GM19023 (cell line): ENCODE measurements around the gene CEP170B.
"Not testable (repeated sequence)": the region's sequence is repeated elsewhere in the genome, so short reads cannot be mapped to it uniquely, and the experiment has no call there.

Experiments used
- ATAC-seq: cut with Tn5 transposase; IDR thresholded peaks from one replicate; pipeline ENCODE4 v1.9.1; 2021; ENCODE audit warnings: mild to moderate bottlenecking, moderate library complexity; ENCODE audit not compliant: unreplicated experiment

The CEP170B gene

DNA sequence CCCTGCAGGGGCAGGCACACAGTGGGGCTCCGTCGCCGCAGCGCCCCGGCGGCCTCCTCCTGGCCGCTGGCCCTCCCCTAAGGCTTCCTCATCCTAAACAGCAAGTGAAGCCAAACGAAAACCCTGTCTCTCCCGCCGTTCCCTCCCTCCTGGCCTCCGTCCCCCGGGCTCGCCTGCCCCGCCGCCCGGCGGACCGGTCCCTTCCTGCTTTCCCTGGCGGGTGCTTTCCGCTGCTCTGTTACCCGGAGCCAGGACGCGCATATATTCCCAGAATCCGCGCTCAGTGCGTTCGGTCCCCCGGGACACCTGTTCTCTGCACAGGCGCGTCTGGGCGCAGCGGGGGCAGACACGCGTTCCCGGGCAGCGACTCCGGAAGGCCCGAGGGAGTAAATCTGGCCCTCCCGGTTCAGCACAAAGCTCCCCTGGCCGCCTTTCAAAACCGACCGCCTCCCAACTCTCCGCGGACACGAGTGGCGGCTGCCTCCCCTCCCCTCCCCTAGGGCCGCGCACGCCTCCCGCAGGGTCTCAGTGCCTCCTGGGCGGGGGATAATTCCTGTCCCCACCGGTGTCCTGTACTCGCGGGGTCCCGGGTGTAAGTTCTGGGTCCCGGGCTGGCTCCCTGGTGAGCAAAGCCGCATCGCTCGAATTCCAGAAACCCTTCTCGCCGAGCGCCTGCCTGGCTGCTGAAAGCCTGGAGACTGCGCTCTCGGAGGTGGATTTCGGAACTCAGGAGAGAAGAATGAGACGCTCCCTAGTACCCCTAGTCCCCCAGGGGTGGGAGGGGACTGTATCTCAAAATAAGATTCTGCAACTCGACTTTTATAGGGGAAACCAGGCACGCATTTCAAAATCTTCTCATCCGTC lies 21.4 kb upstream of the CEP170B start:
- ATAC-seq, result no peak

DNA sequence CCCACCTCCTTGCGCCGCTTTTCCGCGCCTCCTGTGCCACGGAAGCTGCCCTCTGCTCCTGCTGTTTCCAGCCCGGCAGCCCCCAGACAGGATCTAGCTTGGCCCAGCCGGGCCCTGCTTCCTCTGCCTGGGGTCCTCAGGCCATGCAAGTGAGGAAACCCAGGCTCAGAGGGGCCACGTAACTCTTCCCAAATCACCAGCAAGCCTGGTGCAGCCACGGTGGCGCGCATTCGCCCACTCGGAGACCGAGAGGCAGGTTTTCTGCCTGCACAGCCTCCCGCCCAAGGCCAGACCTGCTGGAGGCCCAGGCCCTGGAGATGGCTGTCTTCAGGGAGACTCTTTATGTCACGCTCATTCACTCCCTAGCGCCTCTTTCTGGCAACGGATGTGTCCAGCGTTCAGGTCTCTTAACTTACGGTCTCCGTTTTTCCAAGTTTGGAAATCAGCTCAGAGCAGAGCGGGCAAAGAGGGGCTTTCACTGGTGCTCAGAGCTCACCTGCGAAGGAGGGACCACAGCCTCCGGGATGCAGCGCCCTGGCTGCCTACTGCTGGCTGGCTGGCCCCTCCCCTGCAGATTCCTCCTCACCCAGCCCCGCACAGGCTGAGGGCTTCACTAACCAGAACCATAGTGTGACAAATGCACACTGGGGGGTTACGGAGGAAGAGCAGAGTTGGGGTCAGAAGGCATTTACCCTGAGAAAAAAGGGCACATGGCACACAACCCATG lies 20.6 kb upstream of the CEP170B start:
- ATAC-seq, result no peak

DNA sequence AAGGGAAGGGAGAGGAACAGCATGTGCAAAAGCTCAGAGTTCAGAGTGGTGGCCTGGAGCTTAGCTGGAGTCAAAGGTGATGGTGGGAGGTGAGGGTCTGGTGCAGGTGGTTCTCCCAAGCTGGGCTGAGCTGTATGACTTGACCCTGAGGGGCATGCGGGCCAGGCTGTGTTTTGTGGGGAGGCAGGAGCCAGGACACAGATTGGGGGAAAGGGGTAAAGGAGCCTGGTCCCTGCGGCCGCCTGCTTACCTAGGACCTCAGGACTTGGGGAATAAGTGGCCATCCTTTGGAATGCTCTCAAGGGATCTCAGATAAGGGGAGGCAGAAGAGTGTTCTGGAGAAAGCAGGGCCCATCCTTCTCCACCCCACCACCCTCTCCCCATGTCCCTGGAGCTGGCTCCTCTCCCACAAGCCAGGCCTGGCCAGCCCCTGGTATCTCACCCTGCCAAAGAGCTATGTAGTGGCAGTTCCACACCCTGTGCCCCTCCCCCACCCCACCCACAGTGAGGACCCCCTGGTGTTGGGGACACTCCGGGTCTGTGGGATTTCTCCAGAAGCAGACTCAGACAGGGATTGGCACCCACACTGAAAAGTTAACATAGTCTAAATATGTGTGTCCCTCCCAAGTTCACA lies 19.9 kb upstream of the CEP170B start:
- ATAC-seq, result no peak

DNA sequence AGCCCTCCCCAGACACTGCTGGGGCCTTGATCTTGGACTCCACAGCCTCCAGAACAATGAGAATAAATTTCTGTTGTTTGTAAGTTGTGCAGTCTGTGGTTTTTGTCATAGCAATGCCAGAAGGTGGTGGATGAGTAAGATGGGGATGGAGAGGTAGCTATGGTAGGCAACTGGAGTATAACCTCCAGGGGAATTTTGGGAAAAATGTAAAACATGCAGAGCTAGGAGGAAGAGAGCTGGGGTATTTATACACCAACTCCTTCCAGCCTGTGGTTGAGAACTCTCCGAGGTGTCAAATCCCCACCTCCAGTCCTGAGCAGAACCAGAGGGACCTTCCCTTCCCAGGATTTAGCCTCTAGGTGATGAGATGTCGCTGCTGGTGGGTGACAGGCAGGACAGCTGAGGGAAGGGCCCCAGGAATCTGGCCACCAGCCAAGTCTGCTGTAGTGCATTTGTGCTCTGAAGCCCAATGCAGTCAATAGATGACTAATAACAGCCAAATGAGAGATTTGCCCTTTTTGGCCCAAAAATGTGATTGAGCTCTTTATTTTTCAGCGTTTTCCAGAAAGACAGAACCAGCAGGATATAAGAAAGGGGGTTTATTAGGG lies 19.1 kb upstream of the CEP170B start:
- no peak for ATAC-seq

DNA sequence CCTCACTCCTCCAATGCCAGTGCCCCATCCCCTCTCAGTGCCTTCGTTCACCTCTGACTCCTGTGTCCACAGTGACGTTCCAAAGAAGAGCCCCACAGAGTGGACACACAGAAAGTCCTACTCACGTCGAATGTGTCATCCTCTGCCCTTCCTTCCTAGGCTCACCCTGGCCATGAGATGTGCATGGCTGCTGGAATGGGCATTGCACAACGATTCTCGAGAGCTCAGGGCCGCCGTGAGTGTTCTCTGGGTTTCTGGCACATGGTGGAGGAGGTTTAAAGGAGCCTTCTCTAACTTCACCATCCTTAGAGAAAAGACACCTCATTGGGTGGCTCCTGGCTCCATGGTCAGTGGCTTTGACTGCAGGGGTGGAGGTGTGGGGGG lies 12.8 kb upstream of the CEP170B start:
- ATAC-seq, result no peak

DNA sequence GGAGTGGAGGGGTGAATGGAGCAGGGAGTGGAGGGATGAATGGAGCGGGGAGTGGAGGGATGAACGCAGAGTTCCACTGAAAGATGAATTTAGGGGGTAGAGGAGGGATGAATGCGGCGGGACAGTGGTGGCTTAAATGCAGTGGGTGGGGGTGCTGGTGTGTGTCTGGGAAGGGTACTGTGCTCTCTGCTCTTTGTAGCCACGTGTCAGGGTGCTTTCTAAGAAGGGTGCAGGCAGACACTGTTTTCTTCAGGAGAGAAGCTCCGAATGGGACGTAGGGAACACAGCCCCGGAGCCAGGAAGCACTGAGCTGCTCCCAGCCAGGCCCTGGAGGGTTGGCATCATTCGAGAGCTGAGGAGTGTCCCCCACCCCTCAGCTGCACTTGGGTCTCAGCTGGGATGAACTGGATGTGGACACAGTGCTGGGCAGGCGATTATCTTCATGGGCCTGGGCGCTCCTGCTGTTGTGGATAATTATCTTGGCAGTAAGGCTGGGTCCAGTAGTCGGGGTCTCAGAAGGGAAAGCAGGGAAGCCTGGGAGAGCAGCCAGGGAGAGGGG lies 9.5 kb upstream of the CEP170B start:
- no peak for ATAC-seq

DNA sequence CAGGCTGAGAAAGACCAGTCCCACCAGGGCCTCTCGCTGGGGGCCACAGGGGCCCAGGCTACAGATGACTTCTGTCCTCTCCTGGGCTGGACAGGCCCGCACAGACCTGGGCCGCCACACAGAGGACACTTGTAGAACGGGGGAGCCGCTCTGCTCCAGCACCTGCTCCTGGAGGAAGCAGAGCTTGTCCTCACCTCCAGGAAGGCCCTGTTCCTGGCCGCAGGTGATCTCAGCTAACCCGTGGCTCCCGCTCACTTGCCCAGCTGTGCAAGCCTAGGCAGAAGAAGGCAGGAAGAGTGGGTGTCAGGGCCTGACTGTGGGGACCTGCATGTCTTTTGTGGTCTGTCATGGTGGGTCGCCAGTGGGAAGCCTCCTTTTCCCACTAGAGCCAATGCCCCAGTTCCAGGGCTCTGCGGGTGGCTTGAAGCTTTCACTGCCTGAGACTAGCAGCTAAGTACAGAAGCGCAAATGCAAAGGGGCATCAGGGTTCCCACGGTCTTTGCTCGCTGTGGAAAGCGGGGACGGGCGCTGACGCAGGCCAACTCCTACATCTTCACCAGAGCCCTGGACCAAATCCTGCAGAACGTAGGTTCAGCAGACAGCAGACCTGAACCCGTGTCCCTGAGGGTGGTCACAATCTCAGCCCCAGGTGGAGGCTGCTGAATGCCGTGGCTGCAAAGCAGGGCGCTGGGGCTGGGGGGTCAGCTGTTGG lies 8.8 kb upstream of the CEP170B start:
- ATAC-seq, result no peak

DNA sequence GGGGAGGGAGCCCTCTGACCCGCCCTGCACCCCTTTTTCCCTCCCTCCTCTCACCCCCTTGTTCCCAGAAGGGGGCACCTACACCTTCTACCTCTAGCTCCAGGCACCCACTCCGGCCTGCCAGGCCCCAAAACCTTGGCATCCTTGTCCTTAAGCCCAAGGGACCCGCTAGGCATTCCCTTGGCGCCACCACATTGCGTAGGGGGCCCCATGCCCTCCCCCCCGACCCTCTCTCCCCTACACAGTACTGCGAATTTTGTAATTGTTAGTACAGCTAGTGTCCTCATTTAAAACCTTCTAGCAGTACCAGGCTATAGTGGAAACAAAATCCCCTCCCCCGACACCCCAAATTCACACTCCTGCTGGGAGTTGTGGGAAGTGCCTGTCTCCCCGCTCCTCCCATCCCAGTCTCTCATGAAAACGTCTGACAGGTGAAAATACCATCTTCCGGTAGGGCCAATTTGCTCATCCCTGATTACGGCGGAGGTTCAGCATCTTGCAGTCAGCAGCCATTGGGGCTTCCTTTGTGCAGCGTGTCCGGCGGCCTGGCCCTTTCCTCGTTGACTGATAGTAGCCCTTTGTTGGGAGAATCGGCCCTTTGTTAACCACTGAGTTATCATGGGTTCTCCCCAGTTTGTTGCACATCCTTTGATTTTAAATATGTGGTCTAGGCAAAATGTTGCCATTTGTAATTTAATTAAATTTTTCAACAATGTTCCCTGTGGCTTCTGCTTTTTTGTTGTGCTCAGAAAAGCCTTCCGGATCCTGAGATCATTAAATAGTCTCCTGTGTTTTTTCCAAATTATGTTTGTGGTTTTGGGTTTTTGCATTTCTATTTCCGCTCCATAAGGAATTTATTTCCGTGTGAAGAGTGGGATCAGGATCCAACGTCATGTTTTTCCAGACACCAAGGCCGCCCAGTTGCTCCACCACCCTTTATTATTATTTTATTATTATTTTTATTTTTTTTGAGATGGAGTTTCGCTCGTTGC lies 7.9 kb upstream of the CEP170B start:
- no peak for ATAC-seq

DNA sequence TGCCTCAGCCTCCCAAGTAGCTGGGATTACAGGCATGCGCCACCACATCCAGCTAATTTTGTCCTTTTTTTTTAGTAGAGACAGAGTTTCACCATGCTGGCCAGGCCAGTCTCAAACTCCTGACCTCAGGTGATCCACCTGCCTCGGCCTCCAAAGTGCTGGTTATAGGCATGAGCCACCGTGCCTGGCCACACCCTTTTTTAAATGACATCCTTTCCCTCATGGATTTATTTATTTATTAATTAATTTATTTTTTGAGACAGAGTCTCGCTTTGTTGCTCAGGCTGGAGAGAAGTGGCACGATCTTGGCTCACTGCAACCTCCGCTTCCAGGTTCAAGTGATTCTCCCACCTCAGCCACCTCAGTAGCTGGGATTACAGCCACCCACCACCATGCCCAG lies 7.1 kb upstream of the CEP170B start:
- ATAC-seq, result not testable (repeated sequence)

DNA sequence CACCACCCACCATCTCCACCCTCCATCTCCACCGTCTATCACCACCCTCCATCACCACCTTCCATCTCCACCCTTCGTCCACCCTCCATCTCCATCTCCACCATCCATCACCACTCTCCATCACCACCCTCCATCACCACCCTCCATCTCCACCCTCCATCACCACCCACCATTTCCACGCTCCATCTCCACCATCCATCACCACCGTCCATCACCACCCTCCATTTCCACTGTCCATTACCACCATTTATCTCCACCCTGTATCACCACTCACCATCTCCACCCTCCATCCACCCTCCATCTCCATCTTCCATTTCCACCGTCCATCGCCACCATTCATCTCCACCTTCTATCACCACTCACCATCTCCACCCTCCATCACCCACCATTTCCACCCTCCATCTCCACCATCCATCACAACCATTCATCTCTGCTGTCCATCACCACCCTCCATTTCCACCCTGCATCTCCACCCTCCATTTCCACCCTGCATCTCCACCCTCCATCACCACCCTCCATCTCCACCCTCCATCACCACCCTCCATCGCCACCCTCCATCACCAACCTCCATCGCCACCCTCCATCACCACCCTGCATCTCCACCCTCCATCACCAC lies 6.1 kb upstream of the CEP170B start:
- no peak for ATAC-seq

DNA sequence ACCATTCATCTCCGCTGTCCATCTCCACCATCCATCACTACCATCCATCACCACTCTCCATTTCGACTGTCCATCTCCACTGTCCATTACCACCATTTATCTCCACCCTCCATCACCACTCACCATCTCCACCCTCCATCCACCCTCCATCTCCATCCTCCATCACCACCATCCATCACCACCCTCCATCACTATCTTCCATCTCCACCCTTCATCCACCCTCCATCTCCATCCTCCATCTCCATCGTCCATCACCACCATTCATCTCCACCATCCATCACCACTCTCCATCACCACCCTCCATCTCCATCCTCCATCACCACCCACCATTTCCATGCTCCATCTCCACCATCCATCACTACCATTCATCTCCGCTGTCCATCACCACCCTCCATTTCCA lies 5.2 kb upstream of the CEP170B start:
- no peak for ATAC-seq

DNA sequence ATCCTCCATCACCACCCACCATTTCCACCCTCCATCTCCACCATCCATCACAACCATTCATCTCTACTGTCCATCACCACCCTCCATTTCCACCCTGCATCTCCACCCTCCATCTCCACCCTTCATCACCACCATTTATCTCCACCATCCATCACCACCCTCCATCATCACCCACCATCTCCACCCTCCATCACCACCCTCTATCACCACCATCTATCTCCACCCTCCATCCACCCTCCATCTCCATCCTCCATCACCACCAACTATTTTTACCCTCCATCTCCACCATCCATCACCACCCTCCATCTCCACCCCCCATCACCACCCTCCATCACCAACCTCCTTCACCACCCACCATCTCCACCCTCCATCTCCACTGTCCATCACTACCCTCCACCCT lies 4.7 kb upstream of the CEP170B start:
- ATAC-seq, result no peak

DNA sequence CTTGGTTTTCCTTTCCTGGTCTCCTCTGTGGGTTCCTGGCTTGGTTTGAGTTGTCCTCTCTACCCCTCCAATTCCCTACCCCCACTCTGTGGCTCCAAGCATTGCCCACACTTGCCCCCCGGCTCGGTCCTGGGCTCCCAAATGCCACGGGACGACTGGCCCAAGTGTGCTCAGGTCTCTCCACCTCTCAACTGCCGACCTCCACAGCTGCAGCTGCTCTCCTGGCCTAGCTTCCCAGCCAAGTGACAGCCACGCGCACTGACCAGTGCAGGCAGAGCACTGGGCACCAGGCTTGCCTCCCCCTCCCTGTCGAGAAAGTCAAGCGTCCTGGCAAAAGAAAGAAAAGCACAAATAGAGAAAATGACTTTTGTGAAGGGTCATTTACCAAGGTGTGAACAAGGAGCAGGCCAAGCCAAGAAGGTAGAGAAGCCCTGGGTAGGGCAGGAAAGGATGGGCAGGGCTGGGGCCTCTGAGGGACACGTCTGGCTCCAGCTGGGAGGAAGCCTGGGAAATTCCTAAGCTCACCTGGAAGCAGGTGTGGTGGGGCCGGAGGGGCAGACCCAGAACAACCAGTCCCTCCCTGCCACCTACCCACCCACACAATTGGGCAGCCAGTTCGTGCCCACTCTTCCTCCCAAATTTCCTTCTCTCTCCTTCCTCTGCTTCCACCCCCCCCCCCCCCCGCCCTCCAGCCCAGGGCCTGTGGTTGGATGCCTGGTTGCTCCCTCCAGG lies 1.8 kb upstream of the CEP170B start:
- ATAC-seq, result no peak

DNA sequence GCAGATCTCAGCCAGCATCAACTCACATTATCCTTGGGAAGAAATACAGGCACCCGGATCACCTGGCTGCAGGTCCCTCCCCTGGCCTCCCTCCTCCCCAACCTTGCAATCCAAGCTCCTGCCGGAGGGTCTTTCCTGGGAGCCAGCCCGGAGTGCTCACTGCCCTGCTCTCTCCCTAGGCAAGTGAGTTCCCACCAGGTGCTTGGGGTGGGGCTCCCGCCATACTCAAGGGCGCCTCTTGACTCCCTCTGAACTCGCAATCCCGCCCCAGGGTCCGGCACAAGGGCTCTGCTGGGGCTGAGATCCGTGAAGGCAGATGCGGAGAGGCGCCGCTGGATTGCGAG lies 1.2 kb upstream of the CEP170B start:
- no peak for ATAC-seq

DNA sequence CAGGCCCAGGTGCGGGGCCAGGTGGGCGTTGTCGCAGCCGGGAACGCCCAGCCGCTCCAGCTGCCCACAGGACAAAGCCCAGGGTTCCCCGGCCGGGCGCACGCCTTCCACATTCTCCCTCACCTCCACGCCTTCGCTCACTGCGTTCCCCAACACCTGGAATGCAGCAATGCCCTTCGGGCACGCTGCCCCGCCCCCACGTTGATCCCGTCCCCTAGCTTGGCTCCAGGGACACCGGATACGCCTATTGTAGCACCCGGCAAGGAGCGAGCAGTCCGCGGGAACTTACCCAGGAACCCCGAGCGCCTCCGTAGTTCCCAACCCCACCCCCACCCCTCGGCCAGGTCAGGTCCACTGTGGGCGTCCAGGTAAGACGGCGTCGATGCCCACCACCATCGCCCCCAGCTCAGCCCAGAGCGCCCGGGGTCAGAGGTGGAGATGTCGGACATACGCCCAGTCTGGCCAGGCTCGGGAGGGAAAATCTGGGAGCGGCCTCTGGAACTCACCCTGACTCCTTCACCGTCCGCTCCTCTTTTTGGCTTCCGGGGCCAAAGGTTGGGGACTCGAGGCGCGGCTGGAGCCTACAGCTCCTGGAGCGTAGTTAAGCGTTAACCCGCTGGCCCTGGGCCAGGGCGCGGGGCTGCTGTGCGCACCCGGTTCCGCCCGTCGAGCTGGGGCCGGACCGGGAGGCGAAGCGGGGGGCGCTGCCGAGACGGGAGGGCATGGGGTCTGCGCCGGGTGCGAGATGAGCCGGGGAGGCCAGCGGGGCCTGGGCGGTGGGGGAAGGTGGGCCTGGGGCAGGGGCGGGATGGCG lies 594 bp upstream of the CEP170B start:
- ATAC-seq, result no peak

DNA sequence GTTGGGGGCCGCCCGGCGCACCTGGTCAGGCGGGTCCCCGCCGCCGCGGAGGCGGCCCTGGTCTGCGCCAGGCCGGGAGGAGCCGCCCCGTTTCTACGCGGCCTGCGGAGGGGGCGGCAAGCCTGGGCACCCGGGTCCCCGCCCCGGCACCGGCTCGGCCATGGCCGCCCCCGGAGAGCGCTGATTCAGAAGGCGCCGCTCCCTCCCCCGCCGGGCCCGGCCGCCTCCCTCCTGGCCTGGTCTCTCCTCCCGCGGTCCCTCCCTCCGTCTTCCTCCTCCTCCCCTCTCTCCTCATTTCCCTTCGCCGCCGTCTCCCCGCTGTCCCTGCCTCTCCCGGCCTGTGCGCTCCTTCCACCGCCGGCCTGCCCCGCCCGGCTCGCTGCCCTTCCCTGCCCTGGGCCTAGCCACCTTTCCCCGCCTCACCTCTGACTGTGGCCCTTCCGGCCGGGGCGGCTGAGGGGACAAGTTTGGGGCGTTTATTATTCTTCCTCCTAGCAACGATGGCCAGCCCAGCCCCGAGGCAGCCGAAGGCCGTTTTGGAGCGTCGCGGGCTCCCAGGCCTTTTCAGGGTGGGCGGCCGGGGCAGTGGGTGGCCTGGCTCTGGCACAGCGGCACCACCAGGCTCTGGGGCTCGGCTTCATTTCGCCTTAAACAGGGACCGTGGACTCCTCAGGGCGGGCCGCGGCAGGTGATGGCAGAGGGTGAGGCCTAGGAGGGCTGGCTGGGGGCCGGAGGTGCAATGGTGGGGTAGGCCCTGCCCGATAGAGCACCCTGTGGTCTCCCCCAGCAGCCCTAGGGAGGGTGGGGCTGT lies 768 bp downstream of the CEP170B start:
- no peak for ATAC-seq
